ENCODE results near the gene ZNF200.

ZNF200 gene

DNA sequence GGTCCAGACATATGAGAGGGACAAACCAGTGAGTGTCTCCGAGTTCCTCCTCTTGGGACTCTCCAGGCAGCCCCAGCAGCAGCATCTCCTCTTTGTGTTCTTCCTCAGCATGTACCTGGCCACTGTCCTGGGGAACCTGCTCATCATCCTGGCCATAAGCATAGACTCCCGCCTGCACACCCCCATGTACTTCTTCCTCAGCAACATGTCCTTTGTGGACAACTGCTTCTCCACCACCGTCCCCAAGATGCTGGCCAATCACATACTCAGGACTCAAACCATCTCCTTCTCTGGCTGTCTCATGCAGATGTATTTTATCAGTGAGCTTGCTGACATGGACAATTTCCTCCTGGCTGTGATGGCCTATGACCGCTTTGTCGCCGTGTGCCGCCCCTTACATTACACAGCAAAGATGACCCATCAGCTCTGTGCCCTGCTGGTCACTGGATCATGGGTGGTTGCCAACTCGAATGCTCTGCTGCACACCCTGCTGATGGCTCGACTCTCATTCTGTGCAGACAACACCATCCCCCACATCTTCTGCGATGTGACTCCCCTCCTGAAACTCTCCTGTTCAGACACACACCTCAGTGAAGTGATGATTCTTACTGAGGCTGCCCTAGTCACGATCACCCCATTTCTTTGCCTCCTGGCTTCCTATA is 19.2 kb downstream of the ZNF200 start:
- TF ChIP-seq YY1 (IDR thresholded peaks at IDR 0.05; ENCODE audit: low read depth): no peak
- TF ChIP-seq, protein P1, sequence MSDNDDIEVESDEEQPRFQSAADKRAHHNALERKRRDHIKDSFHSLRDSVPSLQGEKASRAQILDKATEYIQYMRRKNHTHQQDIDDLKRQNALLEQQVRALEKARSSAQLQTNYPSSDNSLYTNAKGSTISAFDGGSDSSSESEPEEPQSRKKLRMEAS (IDR thresholded peaks at IDR 0.05): no peak
- TF ChIP-seq RAD21 (IDR thresholded peaks at IDR 0.05; ENCODE audit: low read depth): no peak
- no peak for TF ChIP-seq FOXM1 (IDR thresholded peaks at IDR 0.05; ENCODE audit: borderline replicate concordance, low read depth)
- TF ChIP-seq EP300 (IDR thresholded peaks at IDR 0.05; ENCODE audit: borderline replicate concordance): no peak
- TF ChIP-seq ZBTB7A (IDR thresholded peaks at IDR 0.05; ENCODE audit: low read depth): no peak
- TF ChIP-seq TEAD4 (IDR thresholded peaks at IDR 0.05): no peak
- TF ChIP-seq EGR1 (IDR thresholded peaks at IDR 0.05): no peak
- TF ChIP-seq TAF1 (IDR thresholded peaks at IDR 0.05; ENCODE audit: low read depth): no peak
- TF ChIP-seq NFIC (IDR thresholded peaks at IDR 0.05): no peak
- TF ChIP-seq, protein P2, sequence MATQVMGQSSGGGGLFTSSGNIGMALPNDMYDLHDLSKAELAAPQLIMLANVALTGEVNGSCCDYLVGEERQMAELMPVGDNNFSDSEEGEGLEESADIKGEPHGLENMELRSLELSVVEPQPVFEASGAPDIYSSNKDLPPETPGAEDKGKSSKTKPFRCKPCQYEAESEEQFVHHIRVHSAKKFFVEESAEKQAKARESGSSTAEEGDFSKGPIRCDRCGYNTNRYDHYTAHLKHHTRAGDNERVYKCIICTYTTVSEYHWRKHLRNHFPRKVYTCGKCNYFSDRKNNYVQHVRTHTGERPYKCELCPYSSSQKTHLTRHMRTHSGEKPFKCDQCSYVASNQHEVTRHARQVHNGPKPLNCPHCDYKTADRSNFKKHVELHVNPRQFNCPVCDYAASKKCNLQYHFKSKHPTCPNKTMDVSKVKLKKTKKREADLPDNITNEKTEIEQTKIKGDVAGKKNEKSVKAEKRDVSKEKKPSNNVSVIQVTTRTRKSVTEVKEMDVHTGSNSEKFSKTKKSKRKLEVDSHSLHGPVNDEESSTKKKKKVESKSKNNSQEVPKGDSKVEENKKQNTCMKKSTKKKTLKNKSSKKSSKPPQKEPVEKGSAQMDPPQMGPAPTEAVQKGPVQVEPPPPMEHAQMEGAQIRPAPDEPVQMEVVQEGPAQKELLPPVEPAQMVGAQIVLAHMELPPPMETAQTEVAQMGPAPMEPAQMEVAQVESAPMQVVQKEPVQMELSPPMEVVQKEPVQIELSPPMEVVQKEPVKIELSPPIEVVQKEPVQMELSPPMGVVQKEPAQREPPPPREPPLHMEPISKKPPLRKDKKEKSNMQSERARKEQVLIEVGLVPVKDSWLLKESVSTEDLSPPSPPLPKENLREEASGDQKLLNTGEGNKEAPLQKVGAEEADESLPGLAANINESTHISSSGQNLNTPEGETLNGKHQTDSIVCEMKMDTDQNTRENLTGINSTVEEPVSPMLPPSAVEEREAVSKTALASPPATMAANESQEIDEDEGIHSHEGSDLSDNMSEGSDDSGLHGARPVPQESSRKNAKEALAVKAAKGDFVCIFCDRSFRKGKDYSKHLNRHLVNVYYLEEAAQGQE (IDR thresholded peaks at IDR 0.05; ENCODE audit: low read depth): no peak
- TF ChIP-seq, protein P3, sequence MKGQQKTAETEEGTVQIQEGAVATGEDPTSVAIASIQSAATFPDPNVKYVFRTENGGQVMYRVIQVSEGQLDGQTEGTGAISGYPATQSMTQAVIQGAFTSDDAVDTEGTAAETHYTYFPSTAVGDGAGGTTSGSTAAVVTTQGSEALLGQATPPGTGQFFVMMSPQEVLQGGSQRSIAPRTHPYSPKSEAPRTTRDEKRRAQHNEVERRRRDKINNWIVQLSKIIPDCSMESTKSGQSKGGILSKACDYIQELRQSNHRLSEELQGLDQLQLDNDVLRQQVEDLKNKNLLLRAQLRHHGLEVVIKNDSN (IDR thresholded peaks at IDR 0.05): no peak
- TF ChIP-seq CEBPB (IDR thresholded peaks at IDR 0.05): no peak
- no peak for TF ChIP-seq CREB1 (IDR thresholded peaks at IDR 0.05; ENCODE audit: low read depth)
- TF ChIP-seq TCF12 (IDR thresholded peaks at IDR 0.05; ENCODE audit: low read depth): no peak

DNA sequence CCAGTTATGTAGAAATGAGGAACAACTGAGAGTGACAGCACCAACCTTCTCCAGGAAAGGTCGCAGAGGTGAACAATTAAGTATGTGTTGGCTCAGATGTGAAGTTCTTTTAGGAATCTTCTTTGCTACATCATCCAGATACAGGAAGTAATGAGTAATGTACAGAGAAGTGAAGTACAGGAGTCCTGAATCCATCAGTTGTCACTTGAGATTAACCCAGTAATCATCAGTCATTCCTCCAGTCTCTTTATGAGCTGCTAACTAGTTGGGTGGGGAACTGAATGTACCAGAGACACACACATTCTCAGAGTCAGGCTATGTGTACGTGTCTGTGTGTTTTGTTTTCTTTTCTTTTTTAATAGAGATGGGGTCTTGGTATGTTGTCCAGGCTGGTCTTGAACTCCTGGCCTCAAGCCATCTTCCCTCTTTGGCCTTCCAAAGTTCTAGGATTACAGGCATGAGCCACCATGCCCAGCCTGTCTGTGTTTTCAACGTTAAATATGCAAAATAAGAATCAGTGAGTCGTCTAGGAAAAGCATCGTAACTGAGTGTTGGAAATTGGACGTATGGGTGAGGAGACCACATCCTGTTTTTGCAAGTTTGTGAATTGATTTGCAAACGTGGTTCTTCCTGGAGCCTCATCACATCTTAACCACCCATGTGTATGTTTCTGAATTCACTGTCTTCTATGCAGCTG is 19.9 kb downstream of the ZNF200 start:
- TF ChIP-seq CEBPB (IDR thresholded peaks at IDR 0.05) (no peak), CREB1 (IDR thresholded peaks at IDR 0.05; ENCODE audit: low read depth) (no peak), TCF12 (IDR thresholded peaks at IDR 0.05; ENCODE audit: low read depth) (no peak), FOXM1 (IDR thresholded peaks at IDR 0.05; ENCODE audit: borderline replicate concordance, low read depth) (no peak), YY1 (IDR thresholded peaks at IDR 0.05; ENCODE audit: low read depth) (no peak), TAF1 (IDR thresholded peaks at IDR 0.05; ENCODE audit: low read depth) (no peak), NFIC (IDR thresholded peaks at IDR 0.05) (no peak), EGR1 (IDR thresholded peaks at IDR 0.05) (no peak), RAD21 (IDR thresholded peaks at IDR 0.05; ENCODE audit: low read depth) (no peak), TEAD4 (IDR thresholded peaks at IDR 0.05) (no peak), EP300 (IDR thresholded peaks at IDR 0.05; ENCODE audit: borderline replicate concordance) (no peak), ZBTB7A (IDR thresholded peaks at IDR 0.05; ENCODE audit: low read depth) (no peak)
- TF ChIP-seq, protein P3 (IDR thresholded peaks at IDR 0.05): no peak
- TF ChIP-seq, protein P1 (IDR thresholded peaks at IDR 0.05): no peak
- TF ChIP-seq, protein P2 (IDR thresholded peaks at IDR 0.05; ENCODE audit: low read depth): no peak

DNA sequence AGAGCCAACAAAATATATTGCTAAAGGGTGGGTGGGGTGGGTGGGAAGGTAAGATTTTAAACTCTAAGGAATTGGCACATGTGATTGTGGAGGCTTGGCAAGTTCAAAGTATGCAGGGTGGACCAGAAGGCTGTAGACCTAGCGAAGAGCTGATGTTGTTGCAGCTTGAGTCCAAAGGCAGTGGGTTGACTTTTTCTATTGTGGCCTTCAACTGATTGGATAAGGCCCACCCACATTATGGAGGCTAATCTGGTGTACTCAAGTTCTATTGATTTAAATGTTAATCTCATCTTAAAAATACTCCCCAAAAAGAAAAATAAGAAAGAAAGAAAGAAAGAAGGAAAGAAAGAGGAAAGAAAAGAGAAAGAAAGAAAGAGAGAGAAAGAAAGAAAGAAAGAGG is 22.4 kb downstream of the ZNF200 start:
- TF ChIP-seq CREB1 (IDR thresholded peaks at IDR 0.05; ENCODE audit: low read depth) (no peak), NFIC (IDR thresholded peaks at IDR 0.05) (no peak), TAF1 (IDR thresholded peaks at IDR 0.05; ENCODE audit: low read depth) (no peak), TCF12 (IDR thresholded peaks at IDR 0.05; ENCODE audit: low read depth) (no peak), EGR1 (IDR thresholded peaks at IDR 0.05) (no peak), FOXM1 (IDR thresholded peaks at IDR 0.05; ENCODE audit: borderline replicate concordance, low read depth) (no peak), RAD21 (IDR thresholded peaks at IDR 0.05; ENCODE audit: low read depth) (no peak), ZBTB7A (IDR thresholded peaks at IDR 0.05; ENCODE audit: low read depth) (no peak), EP300 (IDR thresholded peaks at IDR 0.05; ENCODE audit: borderline replicate concordance) (no peak), YY1 (IDR thresholded peaks at IDR 0.05; ENCODE audit: low read depth) (no peak), TEAD4 (IDR thresholded peaks at IDR 0.05) (no peak), CEBPB (IDR thresholded peaks at IDR 0.05) (no peak)
- TF ChIP-seq, protein P1 (IDR thresholded peaks at IDR 0.05): no peak
- TF ChIP-seq, protein P2 (IDR thresholded peaks at IDR 0.05; ENCODE audit: low read depth): no peak
- TF ChIP-seq, protein P3 (IDR thresholded peaks at IDR 0.05): no peak
